HepG2 (cell line): ENCODE results near the gene MLYCD. TPM values are rescaled to one million over a fixed set of nuclear protein-coding genes. Genes with fewer than 3 reads are reported as not detected.
A peak's percentile ranks its signal among the peaks of the same experiment; 100 is the strongest.

ENCODE experiments used
- ATAC-seq: fragments of 200-7000 bp; cut with Tn5 transposase; 3 replicates; pipeline ENCODE4 v1.9.1; 2020; ENCODE audit warnings: mild to moderate bottlenecking, moderate library complexity
- BruUV-seq: library from RNA; stranded (reverse); fragments of 400-500 nt; replicated peaks from 2 replicates; lab custom pipeline; 2021; lab: Mats Ljungman, UMichigan
- CTCF ChIA-PET: fragments of 300-600 bp; formaldehyde crosslinking; extraction: SDS; loops from one replicate; lab custom pipeline; 2021; ENCODE audit warnings: low total read pairs, inconsistent platforms, low intra/inter-chr PET ratio; lab: Yijun Ruan, JAX
- POLR2A ChIA-PET: fragments of 350-600 bp; sonication (Branson Sonifier 250); formaldehyde crosslinking; loops from one replicate; lab custom pipeline; 2020; ENCODE audit warnings: antibody characterized with exemption, inconsistent platforms; lab: Yijun Ruan, JAX
- DNase-seq: peaks from one replicate; pipeline ENCODE4 v3.0.0-alpha.2; 2015; ENCODE audit warnings: low spot score
- FAIRE-seq: peaks from 3 replicates; lab custom pipeline; 2011; peaks lifted over from hg19 to GRCh38; lab: Jason Lieb, UNC
- H2AFZ ChIP-seq: one replicate; pipeline ENCODE4 v1.6.1; 2011; ENCODE audit warnings: low read length, inconsistent platforms
- H3K27ac ChIP-seq: fragments of 300-600 bp; 3 replicates; pipeline ENCODE4 v1.8.0; 2011; ENCODE audit warnings: mixed run types, mild to moderate bottlenecking, mixed read lengths, low read length, inconsistent platforms; ENCODE audit not compliant: insufficient read depth; ENCODE audit errors: extremely low read length
- H3K27me3 ChIP-seq, 2 experiments: fragments of 200-600 bp in 1 of 2; 2 replicates in 1 of 2; 3 replicates in 1 of 2; pipeline versions ENCODE4 v1.6.0 to v1.8.0; 2011; ENCODE audit warnings: low read length in 2 of 2, mild to moderate bottlenecking in 2 of 2, moderate library complexity in 2 of 2, inconsistent platforms in 1 of 2; ENCODE audit not compliant: insufficient read depth in 2 of 2, control insufficient read depth in 1 of 2
- H3K36me3 ChIP-seq, 2 experiments: fragments of 200-600 bp in 1 of 2; replicated peaks in 1 of 2; 2 replicates in 1 of 2; 3 replicates in 1 of 2; pipeline versions ENCODE4 v1.5.1 to v1.8.0; 2011; ENCODE audit warnings: low read length in 2 of 2, inconsistent platforms in 1 of 2; ENCODE audit not compliant: insufficient read depth in 2 of 2, control insufficient read depth in 1 of 2
- H3K4me1 ChIP-seq: 2 replicates; pipeline ENCODE4 v1.5.1; 2012; ENCODE audit warnings: low read length, inconsistent platforms; ENCODE audit not compliant: insufficient read depth
- H3K4me2 ChIP-seq: 2 replicates; pipeline ENCODE4 v1.6.0; 2011; ENCODE audit warnings: low read depth, low read length, inconsistent platforms
- H3K4me3 ChIP-seq, 3 experiments: fragments of 200-600 bp in 1 of 3; sonication (generic), shearing (Covaris generic) in 1 of 3; replicated peaks in 1 of 3; 2 replicates each; pipeline ENCODE4 v1.5.1; 2011 to 2016; ENCODE audit warnings: low read length in 3 of 3, inconsistent platforms in 2 of 3, low read depth in 2 of 3, mild to moderate bottlenecking in 2 of 3, control low read depth in 1 of 3, mixed read lengths in 1 of 3; ENCODE audit not compliant: insufficient read depth in 1 of 3
- H3K79me2 ChIP-seq: one replicate; pipeline ENCODE4 v1.6.1; 2011; ENCODE audit warnings: low read length, inconsistent platforms; ENCODE audit not compliant: insufficient read depth
- H3K9ac ChIP-seq: 2 replicates; pipeline ENCODE4 v1.6.0; 2011; ENCODE audit warnings: mild to moderate bottlenecking, low read depth, low read length, inconsistent platforms; ENCODE audit not compliant: insufficient read depth
- H3K9me3 ChIP-seq: 2 replicates; pipeline ENCODE4 v1.5.1; 2012; ENCODE audit warnings: mild to moderate bottlenecking, low read length
- H4K20me1 ChIP-seq: 2 replicates; pipeline ENCODE4 v1.6.0; 2011; ENCODE audit warnings: inconsistent platforms, mild to moderate bottlenecking, low read length, moderate library complexity; ENCODE audit not compliant: insufficient read depth
- NBN ChIP-seq: fragments of 450-650 bp; conservative IDR thresholded peaks from 2 replicates; pipeline ENCODE4 v1.6.1; 2017
- ZNF564 ChIP-seq: sonication (generic); formaldehyde crosslinking; IDR thresholded peaks from 2 replicates; pipeline ENCODE4 v1.8.1; 2023; ENCODE audit warnings: mild to moderate bottlenecking, missing genetic modification reagents
- ZNF790 ChIP-seq: sonication (generic); formaldehyde crosslinking; IDR thresholded peaks from 2 replicates; pipeline ENCODE4 v1.8.0; 2022; ENCODE audit warnings: missing genetic modification reagents, mild to moderate bottlenecking, borderline replicate concordance
- WGBS: methylation state at CpG from one replicate; pipeline ENCODE4 v1.1.6; 2017; ENCODE audit warnings: low lambda C conversion rate; 5-methylcytosine and 5-hydroxymethylcytosine counted together
- in situ Hi-C: cut with HindIII; loops from 2 replicates; pipeline ENCODE4 v1.10.0; 2017; ENCODE audit warnings: low pct_unique_long_range_greater_than_20kb; ENCODE audit not compliant: extremely low pct_ligation_motif_present
- intact Hi-C: fragments of 100-400 bp; cut with micrococcal nuclease; formaldehyde crosslinking; loops from one replicate; pipeline ENCODE4 v1.10.0; 2022; ENCODE audit not compliant: unreplicated experiment
- polyA plus RNA-seq, 8 experiments: library from polyadenylated mRNA; depleted of rRNA in 3 of 8; stranded (reverse) in 7 of 8; unstranded in 1 of 8; fragments of >200 nt; fragmentation: Illumina TruSeq in 4 of 8; extraction: Trizol in 4 of 8; gene quantifications; 2 replicates each; pipeline versions ENCODE4 v1.2.1 to v1.2.3, GENCODE V29; 2011 to 2016; ENCODE audit warnings: low read depth in 4 of 8, missing spikeins in 1 of 8, mixed read lengths in 1 of 8; ENCODE audit not compliant: insufficient read depth in 1 of 8
- total RNA-seq, 5 experiments: library from RNA; depleted of rRNA; stranded (reverse); fragments of >200 nt; fragmentation: Illumina TruSeq; extraction: Trizol; gene quantifications; 2 replicates each; pipeline ENCODE4 v1.2.3, GENCODE V29; 2016; ENCODE audit warnings: low read depth in 1 of 5
- TF ChIP-seq, protein P1 (sequence below): IDR thresholded peaks from 2 replicates; pipeline ENCODE4 v1.6.1; 2016; ENCODE audit warnings: low read depth, borderline replicate concordance
- TF ChIP-seq, protein P2 (sequence below): fragments of 450-650 bp; IDR thresholded peaks from 2 replicates; pipeline ENCODE4 v1.6.1; 2017
- TF ChIP-seq, protein P3 (sequence below): sonication (generic); formaldehyde crosslinking; IDR thresholded peaks from 2 replicates; pipeline ENCODE4 v1.4.0; 2020; ENCODE audit warnings: missing genetic modification reagents

Gene MLYCD
- total and polyA plus RNA-seq, 2 of the 13 experiments (the other 11 are each of a cell fraction or from before 2014, with no cell fraction given): 1.8 to 4.0 TPM

DNA sequence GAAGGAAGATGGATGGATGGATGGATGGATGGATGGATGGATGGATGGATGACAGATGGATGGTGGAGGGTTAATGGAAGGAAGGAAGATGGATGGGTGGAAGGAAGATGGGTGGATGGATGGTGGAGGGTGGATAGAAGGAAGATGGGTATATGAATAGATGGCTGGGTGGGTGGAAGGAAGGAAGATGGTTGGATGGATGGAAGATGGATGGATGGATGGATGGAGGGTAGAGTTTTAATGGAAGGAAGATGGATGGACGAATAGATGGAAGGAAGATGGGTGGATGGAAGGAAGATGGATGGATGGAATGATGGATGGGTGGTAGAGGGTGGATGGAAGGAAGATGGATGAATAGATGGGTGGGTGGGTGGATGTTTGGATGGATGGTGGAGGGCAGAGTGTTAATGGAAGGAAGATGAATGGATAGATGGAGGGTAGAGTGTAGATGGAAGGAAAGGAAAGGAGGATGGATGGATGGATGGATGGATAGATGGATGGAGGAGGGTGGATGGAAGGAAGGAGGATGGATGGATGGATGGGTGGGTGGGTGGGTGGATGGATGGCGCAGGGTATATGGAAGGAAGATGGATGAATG is 22.1 kb downstream of the MLYCD start:
- no peaks in the 10 kb centered on the region for H3K9me3 ChIP-seq
- WGBS: 84% methylated on average over 2 of the region's 2 CpGs
- no peak for ATAC-seq
- no peaks in the 10 kb centered on the region for H4K20me1 ChIP-seq
- H3K36me3 ChIP-seq: peaks cover 13 to 17% of the 10 kb centered on the region in 2 experiments
- DNase-seq: no peak
- H3K4me3 ChIP-seq: no peak overlapping the region
- no peak overlapping the region for H3K4me2 ChIP-seq
- in situ Hi-C loops: loop anchor here (10.0 kb wide), 1 partner anchor 124 kb away; the partner anchor contains the start of gene SLC38A8
- BruUV-seq: no TSS peak
- H3K4me1 ChIP-seq: no peaks in the 10 kb centered on the region
- H3K9ac ChIP-seq: no peak overlapping the region
- ChIA-PET CTCF (no interaction called here), POLR2A (no interaction called here)
- intact Hi-C loops: no loop called here
- H3K27me3 ChIP-seq: no peaks in the 10 kb centered on the region
- no peak overlapping the region for H3K27ac ChIP-seq
- TF ChIP-seq, protein P1, sequence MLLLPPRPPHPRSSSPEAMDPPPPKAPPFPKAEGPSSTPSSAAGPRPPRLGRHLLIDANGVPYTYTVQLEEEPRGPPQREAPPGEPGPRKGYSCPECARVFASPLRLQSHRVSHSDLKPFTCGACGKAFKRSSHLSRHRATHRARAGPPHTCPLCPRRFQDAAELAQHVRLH: no peak
- TF ChIP-seq, protein P2, sequence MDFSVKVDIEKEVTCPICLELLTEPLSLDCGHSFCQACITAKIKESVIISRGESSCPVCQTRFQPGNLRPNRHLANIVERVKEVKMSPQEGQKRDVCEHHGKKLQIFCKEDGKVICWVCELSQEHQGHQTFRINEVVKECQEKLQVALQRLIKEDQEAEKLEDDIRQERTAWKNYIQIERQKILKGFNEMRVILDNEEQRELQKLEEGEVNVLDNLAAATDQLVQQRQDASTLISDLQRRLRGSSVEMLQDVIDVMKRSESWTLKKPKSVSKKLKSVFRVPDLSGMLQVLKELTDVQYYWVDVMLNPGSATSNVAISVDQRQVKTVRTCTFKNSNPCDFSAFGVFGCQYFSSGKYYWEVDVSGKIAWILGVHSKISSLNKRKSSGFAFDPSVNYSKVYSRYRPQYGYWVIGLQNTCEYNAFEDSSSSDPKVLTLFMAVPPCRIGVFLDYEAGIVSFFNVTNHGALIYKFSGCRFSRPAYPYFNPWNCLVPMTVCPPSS: peak; percentile 82; the same call in 1 of the 2 replicates
- no peak for TF ChIP-seq ZNF790 (CRISPR knock-in tag)
- TF ChIP-seq NBN: 0 out of 2 replicates have a peak, but pooled peaks have one; percentile 18
- no peak for TF ChIP-seq ZNF564 (CRISPR knock-in tag)
- TF ChIP-seq, protein P3, sequence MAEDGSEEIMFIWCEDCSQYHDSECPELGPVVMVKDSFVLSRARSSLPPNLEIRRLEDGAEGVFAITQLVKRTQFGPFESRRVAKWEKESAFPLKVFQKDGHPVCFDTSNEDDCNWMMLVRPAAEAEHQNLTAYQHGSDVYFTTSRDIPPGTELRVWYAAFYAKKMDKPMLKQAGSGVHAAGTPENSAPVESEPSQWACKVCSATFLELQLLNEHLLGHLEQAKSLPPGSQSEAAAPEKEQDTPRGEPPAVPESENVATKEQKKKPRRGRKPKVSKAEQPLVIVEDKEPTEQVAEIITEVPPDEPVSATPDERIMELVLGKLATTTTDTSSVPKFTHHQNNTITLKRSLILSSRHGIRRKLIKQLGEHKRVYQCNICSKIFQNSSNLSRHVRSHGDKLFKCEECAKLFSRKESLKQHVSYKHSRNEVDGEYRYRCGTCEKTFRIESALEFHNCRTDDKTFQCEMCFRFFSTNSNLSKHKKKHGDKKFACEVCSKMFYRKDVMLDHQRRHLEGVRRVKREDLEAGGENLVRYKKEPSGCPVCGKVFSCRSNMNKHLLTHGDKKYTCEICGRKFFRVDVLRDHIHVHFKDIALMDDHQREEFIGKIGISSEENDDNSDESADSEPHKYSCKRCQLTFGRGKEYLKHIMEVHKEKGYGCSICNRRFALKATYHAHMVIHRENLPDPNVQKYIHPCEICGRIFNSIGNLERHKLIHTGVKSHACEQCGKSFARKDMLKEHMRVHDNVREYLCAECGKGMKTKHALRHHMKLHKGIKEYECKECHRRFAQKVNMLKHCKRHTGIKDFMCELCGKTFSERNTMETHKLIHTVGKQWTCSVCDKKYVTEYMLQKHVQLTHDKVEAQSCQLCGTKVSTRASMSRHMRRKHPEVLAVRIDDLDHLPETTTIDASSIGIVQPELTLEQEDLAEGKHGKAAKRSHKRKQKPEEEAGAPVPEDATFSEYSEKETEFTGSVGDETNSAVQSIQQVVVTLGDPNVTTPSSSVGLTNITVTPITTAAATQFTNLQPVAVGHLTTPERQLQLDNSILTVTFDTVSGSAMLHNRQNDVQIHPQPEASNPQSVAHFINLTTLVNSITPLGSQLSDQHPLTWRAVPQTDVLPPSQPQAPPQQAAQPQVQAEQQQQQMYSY (CRISPR knock-in tag): no peak
- FAIRE-seq: no peak
- no peaks in the 10 kb centered on the region for H3K79me2 ChIP-seq
- H2AFZ ChIP-seq: no peak overlapping the region
